Stimulated activated CD8-positive, alpha-beta memory T cell treated with anti-CD3 and anti-CD28 coated beads, Interleukin-7, amount 100 ng/mL, for 1 hour (primary cell): Measurements from ENCODE around the gene USP5.

ENCODE experiments used
- DNase-seq, 2 donors: peaks; one replicate each; pipeline ENCODE4 v3.0.0-alpha.2; 2020; ENCODE audit warnings: low read depth in 2 of 2

USP5 gene

DNA sequence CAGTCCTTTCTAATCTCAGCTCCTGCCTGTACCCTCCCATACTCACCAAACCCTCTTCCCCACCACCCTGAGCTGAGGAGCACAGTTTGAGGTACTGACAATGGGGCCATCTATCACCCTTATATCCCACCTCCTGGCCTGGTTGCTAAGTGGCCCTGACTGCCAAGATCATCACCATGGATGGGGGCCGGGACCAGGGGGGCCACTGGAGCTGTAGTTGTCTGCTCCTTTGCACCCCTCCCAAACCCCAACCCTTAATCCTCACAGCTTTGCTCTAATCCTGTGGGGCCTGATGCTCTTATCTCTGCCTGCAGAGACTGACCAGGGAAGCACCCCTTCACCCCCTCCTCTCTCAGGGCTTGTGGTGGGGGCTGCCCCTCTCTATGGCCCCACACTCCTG lies 11.6 kb upstream of the USP5 start:
- no peak for DNase-seq

DNA sequence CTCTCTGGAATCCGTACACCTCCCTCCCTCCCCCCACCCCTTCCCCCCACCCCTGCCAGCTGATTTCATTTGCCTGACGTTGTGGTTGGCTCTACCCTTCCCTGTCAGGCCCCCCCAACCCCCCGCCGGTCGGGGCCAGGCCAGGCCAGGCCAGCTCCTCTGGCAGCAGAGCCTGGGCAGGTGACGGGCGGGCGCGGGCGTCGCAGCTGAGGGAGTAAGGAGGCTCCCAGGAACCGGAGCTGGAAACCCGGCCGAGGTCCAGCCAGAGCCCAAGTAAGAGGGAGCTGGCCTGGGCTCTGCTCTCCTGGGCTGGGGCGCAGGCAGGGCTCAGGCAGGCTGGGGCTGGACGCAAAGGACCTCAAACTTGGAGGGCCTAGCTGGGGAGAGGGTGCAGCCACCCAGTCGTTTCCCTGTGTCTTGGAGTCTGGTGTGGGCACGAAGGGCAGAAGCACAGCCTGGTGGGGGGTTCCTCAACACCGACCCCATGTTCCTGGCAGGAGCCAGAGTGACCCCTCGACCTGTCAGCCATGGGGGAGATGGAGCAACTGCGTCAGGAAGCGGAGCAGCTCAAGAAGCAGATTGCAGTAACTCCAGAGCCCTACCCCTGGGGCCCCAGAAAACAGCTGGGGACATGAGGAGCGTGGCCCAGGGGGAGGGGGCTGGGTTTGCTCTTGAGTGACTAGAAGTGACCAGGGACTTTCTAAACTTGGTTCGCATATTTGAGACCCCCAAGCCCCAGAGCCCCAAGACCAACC lies 11.0 kb upstream of the USP5 start, which contains the start of gene GNB3:
Gene GNB3 (plus strand): TSS at position 165 of the 755 bp plus-strand sequence. CDS start 363 bp downstream, at position 528.
- DNase-seq = no peak

DNA sequence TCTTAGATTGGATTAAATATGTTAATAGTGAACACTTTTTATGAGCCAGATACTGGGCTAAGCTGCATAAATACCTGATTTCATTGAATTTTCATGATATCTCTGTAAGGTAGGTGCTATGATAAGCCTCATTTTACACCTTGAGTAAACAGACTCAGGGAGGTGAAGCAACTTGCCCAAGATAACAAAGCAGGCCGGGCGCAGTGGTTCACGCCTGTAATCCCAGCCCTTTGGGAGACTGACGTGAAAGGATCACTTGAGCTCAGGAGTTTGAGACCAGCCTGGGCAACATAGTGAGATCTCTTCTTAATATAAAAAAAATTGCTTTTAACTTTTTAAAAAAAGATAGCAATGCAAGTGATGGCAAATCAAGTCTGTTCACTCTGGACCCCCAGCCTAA lies 9.9 kb upstream of the USP5 start:
- DNase-seq = no peak

DNA sequence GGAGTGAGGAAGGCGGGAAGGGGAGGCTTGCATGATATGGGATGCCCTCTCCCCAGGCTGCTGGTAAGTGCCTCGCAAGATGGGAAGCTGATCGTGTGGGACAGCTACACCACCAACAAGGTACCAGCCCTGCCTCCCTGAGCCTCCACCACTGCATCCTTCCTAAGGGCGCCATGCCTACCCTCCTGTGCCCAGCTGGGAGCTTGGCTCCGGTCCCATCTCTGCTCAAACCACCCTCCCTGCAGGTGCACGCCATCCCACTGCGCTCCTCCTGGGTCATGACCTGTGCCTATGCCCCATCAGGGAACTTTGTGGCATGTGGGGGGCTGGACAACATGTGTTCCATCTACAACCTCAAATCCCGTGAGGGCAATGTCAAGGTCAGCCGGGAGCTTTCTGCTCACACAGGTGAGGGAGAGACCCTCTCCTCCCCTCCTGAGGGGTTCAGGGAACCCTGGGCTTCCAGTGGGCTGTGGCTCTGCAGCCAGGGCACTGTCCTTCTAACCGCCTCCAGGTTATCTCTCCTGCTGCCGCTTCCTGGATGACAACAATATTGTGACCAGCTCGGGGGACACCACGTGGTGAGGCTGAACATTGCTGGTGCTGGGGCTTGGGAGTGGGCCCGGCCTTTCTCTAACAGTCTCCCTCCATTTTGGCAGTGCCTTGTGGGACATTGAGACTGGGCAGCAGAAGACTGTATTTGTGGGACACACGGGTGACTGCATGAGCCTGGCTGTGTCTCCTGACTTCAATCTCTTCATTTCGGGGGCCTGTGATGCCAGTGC lies 8.6 kb upstream of the USP5 start:
- DNase-seq = no peak

DNA sequence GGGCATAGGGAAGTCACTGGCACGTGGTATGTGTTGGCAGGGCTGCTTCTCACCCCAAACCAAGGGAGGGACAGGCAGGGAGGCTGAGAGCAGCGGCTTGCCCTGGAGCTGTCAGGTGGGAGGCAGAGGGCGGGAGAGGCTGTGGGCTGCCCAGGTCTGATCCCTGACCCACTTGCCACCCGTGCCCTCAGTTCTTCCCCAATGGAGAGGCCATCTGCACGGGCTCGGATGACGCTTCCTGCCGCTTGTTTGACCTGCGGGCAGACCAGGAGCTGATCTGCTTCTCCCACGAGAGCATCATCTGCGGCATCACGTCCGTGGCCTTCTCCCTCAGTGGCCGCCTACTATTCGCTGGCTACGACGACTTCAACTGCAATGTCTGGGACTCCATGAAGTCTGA lies 6.6 kb upstream of the USP5 start:
- no peak for DNase-seq

DNA sequence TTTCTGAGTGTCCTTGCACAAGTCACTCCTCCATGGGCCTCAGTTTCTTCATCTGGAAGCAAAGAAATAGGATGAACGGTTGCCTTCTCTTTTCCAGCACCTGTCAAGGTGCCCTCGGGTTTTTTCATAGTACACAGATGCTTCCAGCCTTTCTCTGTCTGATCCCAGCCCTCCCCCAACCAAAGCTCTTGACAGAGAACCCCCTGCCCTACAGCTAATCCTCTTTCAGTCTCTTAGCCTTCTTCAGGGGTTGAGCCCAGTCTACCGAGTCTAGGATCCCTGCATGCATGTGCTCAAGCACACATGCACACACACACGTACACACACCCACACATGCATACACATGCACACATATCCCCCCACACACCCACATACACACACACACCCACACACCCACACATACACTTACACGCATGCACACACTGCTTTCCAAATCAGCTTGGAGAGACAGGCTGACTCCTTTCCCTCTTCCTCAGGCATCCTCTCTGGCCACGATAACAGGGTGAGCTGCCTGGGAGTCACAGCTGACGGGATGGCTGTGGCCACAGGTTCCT lies 5.6 kb upstream of the USP5 start:
- no peak for DNase-seq

DNA sequence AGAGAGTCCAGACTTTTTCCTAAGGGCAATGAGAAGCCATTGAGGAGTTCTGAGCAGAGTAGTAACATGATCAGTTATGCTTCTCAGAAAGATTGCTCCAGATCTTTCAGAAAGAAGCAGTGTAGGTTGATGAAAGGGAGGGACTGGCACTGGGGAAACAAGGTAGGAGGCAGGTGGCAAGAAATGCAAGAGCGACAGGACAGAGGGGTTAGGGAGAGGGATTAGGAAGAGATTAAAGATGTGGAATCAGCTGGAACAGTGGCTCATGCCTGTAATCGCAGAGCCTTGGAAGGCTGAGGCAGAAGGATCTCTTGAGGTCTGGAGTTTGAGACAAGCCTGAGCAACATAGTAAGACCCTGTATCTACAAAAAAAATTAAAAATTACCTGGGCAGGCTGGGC lies 4.3 kb upstream of the USP5 start:
- no peak for DNase-seq

DNA sequence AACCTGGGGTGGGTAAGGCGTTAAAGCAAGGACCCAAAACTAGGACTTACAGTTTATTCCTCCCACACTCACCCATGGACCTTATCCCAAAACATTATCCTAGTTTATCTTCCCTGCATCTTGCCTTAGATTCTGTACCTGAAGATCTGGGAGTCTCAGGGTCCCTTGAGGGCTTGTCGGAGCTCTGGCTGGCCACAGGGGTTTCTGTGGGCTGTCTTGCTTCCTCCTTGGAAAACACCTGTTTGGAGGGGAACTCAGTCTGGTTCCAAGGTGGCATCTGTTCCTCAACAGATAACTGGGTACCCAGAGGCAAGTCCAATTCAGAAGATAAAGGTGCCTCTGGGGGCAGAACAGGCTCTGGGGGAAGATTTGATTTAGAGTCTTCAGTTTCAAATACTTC lies 2.5 kb upstream of the USP5 start:
- DNase-seq = no peak

DNA sequence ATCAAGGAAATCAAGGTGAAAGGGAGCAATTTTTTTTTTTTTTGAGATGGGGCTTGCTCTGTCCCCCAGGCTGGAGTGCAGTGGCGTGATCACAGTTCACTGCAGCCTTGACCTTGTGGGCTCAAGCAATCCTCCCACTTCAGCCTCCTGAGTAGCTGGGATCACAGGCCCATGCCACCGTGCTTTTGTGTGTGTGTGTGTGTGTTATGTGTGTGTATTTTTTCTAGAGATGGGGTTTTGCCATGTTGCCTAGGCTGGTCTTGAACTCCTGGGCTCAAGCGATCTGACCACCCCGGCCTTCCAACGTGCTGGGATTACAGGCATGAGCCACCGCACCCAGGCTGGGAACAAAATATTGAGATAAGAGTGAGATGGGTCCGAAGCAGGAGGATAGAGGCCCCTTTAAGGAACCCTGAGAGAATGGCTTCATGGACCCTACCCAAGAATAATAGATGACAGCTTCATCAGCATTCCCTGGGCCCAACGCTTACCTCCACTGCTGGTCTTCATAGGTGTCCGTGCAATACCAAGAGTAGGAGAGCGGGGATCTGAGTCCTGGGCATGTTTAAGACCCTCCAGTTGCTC lies 1.9 kb upstream of the USP5 start:
- no peak for DNase-seq

DNA sequence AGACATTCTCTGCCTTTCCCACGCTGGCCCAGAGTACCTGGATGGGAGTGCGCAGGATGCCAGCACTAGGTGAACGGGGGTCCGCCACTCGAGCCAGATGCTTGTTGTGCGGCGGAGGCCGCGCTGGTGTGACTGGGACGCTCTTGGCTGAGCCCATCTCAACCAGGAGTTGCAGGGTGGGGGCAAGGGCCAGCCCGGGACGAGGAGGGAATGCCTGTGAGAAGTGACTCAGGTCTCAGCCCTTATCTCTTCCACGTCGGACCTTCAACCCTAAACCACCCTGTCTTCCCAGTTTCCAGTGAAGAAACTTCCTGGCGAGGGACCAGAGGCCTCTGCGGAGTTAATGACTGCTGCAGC lies 1.2 kb upstream of the USP5 start:
- no peak for DNase-seq

DNA sequence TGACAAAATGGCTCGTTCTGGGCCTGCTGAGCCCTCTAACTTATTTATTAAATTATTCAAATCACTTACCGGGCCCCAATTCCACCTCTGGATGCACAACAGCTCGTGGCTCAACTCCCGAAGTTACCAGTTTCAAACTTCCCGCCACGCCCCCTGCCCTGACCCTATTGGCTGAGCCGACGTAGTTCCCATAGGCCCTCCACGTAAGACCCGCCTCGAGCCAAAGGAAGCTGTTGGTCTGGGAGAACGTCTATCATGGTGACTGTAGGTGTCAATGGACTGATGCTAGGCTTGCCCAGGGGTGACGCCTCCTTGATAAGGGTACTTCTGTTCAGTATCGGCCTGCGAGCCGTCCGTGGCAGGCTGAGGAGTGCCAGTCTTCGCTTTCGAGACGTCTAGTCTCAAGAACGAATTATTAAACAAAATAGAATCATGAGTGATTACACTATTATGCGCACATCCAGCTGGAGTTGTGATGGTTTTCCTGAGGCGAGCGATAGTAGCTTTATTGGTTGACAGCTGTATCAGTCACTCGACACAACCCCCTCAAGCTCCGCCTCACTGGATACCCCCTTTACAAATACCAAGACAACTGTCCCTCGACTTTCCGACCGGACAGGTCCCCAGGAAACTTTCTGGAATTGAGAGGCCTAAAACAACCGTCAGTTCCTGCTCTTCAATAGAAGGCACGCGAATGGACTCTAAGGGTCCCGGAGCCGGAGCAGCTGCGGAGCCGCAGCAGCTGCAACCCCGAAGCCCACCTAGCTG lies 613 bp upstream of the USP5 start, which contains the start of gene CDCA3:
Gene CDCA3 (minus strand): TSS at position 134 of the 768 bp plus-strand sequence. CDS start 334 bp downstream, outside the sequence.
- DNase-seq = peak; percentile 72 to 84

DNA sequence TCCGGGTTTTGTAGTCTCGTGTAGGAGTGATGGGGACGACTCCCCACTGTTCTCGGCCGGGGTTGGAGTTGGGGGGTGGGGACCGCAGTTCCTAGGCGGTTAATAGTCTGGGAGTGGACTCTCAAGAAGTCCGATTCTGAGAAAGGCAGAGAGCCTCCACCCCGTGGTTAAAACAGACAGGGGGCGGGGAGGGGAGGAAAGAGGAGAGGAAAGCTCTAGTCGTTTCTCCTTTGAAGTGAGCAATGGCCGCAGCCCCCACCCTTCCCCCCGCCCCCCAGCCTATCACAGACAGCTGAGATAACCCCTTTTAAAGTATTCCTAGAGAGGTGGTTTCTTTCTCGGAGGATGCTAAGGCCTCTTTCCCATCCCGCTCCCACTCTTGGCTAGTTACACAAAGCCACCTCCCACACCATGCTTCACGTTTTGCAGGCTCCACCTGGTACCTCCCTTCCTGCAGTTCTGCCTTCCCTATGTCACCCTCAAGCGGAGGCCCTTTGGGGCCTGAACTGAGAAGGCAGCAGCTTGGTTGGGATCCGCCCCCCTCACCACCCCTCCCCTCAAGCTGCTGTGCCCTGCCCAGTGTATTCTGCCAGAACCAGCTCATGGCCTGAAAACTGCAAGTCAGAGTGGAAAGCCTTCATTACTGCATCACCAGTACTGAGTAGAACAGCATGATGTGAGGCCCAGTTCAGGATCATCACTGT lies 853 bp downstream of the USP5 start:
- DNase-seq = no peak

DNA sequence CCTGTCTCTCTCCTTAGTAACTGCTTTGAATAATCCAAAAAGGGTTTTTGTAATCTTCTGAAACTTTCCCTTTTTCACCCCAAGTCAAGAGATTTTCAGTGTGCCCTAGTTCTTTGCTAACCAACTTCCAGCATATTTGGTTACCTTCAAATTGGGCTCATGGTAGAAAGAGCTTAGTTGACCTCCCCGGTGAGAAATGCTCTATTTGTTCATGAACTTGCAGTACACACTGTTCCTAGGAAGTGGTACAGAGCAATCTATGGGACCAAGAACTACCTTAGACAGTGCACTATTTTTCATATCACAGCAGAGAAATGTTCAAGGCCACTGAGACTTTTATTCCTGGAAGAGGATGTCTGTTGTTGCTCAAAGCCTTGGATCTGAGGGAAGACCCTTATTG lies 1.7 kb downstream of the USP5 start:
- DNase-seq = no peak

DNA sequence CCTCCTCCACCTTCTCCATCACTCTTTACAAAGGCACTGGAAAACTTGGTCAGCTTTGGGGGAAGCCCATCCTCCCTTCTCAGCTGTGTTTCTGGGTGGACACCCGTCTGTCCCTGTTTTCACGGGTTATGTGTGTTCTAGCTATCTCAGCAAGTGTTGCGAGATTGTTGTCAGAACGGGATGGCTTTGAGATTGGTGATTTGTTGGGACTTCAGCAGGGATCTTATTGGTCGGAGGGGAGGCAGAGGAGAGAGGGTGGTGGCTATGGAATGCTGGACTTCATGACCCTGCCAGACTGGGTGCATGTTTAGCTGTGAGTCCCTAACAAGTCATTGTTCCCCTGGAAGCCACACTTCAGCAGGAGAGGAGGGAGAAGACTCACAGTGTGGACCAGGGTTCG lies 2.1 kb downstream of the USP5 start:
- no peak for DNase-seq

DNA sequence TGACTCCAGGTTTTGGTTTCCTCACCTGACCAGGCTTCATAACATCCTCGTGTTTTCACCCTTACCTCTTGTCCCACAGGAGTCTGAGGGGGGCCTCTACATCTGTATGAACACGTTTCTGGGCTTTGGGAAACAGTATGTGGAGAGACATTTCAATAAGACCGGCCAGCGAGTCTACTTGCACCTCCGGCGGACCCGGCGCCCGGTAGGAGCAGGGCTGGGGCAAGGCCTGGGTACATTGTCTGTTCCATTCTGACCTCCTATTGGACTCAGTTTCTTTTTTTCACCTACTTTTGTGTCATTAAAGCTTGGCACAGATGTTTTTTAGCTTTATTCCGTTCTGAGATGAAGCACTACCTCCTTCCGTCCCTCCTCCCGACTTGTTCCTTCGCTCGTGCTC lies 3.4 kb downstream of the USP5 start:
- no peak for DNase-seq

DNA sequence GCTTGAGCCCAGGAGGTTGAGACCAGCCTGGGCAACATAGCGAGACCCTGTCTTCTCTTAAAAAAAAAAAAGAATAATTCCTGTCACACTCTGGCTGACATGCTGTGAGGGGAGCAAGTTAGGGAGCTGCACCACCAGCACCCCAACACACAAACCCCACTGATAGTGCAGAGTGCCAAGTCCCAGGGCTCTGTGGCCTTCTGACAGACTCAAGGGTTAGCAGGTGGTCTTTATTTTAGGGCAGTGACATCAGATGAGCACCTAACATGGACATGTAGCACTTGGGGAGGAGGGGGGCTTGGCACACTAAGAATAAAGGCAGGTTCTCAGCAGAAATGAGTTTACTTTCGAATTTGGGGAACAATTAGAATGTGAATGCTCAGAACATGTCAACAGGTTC lies 6.8 kb downstream of the USP5 start:
- no peak for DNase-seq

DNA sequence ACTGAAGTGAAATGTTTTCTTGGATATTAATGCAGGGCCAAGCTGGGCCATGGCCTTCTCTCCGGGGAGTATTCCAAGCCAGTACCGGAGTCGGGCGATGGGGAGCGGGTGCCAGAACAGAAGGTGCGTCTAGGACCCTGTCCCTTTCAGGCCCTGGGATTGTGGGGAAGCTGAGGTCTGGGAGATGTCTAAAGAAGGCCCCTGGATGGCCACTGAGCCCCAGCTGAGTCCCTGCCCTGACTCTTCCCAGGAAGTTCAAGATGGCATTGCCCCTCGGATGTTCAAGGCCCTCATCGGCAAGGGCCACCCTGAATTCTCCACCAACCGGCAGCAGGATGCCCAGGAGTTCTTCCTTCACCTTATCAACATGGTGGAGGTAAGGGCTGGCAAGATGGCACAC lies 8.2 kb downstream of the USP5 start:
- DNase-seq = no peak

DNA sequence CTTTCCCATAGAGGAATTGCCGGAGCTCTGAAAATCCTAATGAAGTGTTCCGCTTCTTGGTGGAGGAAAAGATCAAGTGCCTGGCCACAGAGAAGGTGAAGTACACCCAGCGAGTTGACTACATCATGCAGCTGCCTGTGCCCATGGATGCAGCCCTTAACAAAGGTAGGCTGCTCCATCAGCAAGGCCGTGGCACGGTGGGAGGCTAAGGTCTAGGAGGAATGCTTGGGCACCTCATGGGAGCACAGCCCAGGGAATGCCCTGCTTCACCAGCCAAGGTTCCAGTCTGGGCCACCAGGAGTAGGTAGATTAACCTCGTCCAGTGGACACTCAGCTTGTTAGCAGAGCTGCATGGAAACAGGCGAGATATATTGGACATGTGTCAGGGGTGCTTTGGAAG lies 9.0 kb downstream of the USP5 start:
- DNase-seq = no peak

DNA sequence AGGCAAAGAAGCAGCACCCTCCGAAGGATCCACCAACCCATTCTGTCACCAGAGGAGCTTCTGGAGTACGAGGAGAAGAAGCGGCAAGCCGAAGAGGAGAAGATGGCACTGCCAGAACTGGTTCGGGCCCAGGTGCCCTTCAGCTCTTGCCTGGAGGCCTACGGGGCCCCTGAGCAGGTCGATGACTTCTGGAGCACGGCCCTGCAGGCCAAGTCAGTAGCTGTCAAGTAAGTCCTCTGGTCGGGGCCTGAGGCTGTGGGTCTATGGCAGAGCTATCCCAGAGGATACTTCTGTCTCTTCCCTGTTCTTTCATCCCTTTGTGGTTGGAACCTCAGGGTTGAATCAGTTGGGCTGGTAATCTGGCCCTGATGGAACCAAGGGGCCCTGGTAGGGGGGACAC lies 9.4 kb downstream of the USP5 start:
- no peak for DNase-seq

DNA sequence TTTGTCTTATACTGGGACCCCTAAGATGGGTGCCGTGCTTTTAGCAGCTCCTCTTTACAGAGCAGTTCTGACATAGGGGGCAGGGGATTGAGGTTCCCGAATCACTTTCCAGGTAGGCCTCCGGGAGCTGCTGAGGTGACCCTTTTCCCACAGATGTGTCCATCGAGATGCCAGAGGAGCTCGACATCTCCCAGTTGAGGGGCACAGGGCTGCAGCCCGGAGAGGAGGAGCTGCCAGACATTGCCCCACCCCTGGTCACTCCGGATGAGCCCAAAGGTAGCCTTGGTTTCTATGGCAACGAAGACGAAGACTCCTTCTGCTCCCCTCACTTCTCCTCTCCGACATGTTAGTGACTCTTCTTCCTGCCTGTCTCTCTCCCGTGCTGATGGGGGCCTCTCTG lies 11.1 kb downstream of the USP5 start:
- DNase-seq = no peak
